Fibroblast of lung (primary cell): ENCODE data around the gene CAVIN1. TPM values are rescaled to one million over a fixed set of nuclear protein-coding genes. Genes with fewer than 3 reads are reported as not detected.
"Not testable (repeated sequence)": the region's sequence is repeated elsewhere in the genome, so short reads cannot be mapped to it uniquely, and the experiment has no call there.

Experiments used
- DNase-seq, 2 donors: peaks; one replicate each; pipeline versions ENCODE4 v3.0.0 to v3.0.0-alpha.2; 2010; ENCODE audit warnings: low read depth in 2 of 2
- H2AFZ ChIP-seq: 2 replicates; pipeline ENCODE4 v1.5.1; 2012; ENCODE audit warnings: low read length, control low read depth, inconsistent platforms
- H3K27ac ChIP-seq: 2 replicates; pipeline ENCODE4 v1.5.1; 2011; ENCODE audit warnings: low read length, control low read depth; ENCODE audit not compliant: insufficient read depth
- H3K27me3 ChIP-seq: 2 replicates; pipeline ENCODE4 v1.5.1; 2011; ENCODE audit warnings: mild to moderate bottlenecking, low read length; ENCODE audit not compliant: control insufficient read depth, insufficient read depth
- H3K36me3 ChIP-seq: 2 replicates; pipeline ENCODE4 v1.5.1; 2011; ENCODE audit warnings: low read length; ENCODE audit not compliant: control insufficient read depth, insufficient read depth
- H3K4me1 ChIP-seq: 2 replicates; pipeline ENCODE4 v1.5.1; 2011; ENCODE audit warnings: low read length; ENCODE audit not compliant: control insufficient read depth, insufficient read depth; ENCODE audit errors: extremely low read depth
- H3K4me2 ChIP-seq: 2 replicates; pipeline ENCODE4 v1.5.1; 2011; ENCODE audit warnings: low read length, control low read depth; ENCODE audit not compliant: insufficient read depth; ENCODE audit errors: extremely low read depth
- H3K4me3 ChIP-seq, 4 experiments: fragments of 200-600 bp in 1 of 4; sonication (generic) in 1 of 4; replicated peaks in 1 of 4; 2 replicates each; pipeline ENCODE4 v1.5.1; 2011 to 2016; ENCODE audit warnings: low read length in 4 of 4, low read depth in 3 of 4, mild to moderate bottlenecking in 3 of 4, control low read depth in 2 of 4, inconsistent platforms in 1 of 4, mixed read lengths in 1 of 4; ENCODE audit not compliant: insufficient read depth in 1 of 4; ENCODE audit errors: control extremely low read depth in 1 of 4
- H3K79me2 ChIP-seq: 2 replicates; pipeline ENCODE4 v1.5.1; 2012; ENCODE audit warnings: mild to moderate bottlenecking, low read length, inconsistent platforms; ENCODE audit not compliant: control insufficient read depth, insufficient read depth
- H3K9ac ChIP-seq: 2 replicates; pipeline ENCODE4 v1.5.1; 2011; ENCODE audit warnings: mild to moderate bottlenecking, low read length, control low read depth; ENCODE audit not compliant: insufficient read depth
- H3K9me3 ChIP-seq: 2 replicates; pipeline ENCODE4 v1.5.1; 2012; ENCODE audit warnings: low read depth, low read length; ENCODE audit not compliant: control insufficient read depth, insufficient read depth
- H4K20me1 ChIP-seq: 2 replicates; pipeline ENCODE4 v1.5.1; 2011; ENCODE audit warnings: low read length; ENCODE audit not compliant: control insufficient read depth, insufficient read depth; ENCODE audit errors: extremely low read depth
- CTCF ChIP-seq, 2 donors: IDR thresholded peaks in 1 of 2; conservative IDR thresholded peaks in 1 of 2; 1 replicate in 1 of 2; 2 replicates in 1 of 2; pipeline ENCODE4 v1.5.1; 2011 to 2012; ENCODE audit warnings: low read length in 2 of 2, control low read depth in 1 of 2, inconsistent platforms in 1 of 2, low read depth in 1 of 2, mild to moderate bottlenecking in 1 of 2
- EZH2 ChIP-seq: IDR thresholded peaks from 2 replicates; pipeline ENCODE4 v1.5.1; 2012; ENCODE audit warnings: low read length, control low read depth, mild to moderate bottlenecking; ENCODE audit errors: missing control alignments
- polyA plus RNA-seq, 2 donors: library from polyadenylated mRNA; depleted of rRNA in 1 of 2; stranded (reverse) in 1 of 2; unstranded in 1 of 2; fragments of >200 nt; gene quantifications; 2 replicates each; pipeline ENCODE4 v1.2.1, GENCODE V29; 2011 to 2012; ENCODE audit warnings: missing spikeins in 1 of 2
- total RNA-seq: library from RNA; depleted of rRNA; stranded (reverse); fragments of >200 nt; gene quantifications from 2 replicates; pipeline ENCODE4 v1.2.1, GENCODE V29; 2014

Gene CAVIN1
- total and polyA plus RNA-seq, 2 donors (not counting 1 experiment from before 2014, with no cell fraction given): 372 to 490 TPM

GRCh38 chr17:42394838-42395237 lies 28.2 kb downstream of the CAVIN1 start:
- no peak overlapping the region for H2AFZ ChIP-seq
- no peak for DNase-seq
- H3K4me1 ChIP-seq: peaks cover under 1% of the 10 kb centered on the region
- no peak overlapping the region for H3K27ac ChIP-seq
- no peaks in the 10 kb centered on the region for H3K79me2 ChIP-seq
- no peak overlapping the region for H3K4me2 ChIP-seq
- H3K9ac ChIP-seq: no peak overlapping the region
- H3K9me3 ChIP-seq: no peaks in the 10 kb centered on the region
- no peak overlapping the region for H3K4me3 ChIP-seq
- no peaks in the 10 kb centered on the region for H4K20me1 ChIP-seq
- TF ChIP-seq EZH2: no peak
- TF ChIP-seq CTCF (conservative IDR thresholded peaks at IDR 0.05 in 1 of 2, IDR thresholded peaks at IDR 0.05 in 1 of 2; ENCODE audit: low read depth in 1 of 2, low read length in 2 of 2): no peak
- no peaks in the 10 kb centered on the region for H3K27me3 ChIP-seq
- no peaks in the 10 kb centered on the region for H3K36me3 ChIP-seq

GRCh38 chr17:42392692-42393415 lies 30.2 kb downstream of the CAVIN1 start:
- Histone ChIP-seq H3K27me3 (no peaks in the 10 kb centered on the region), H3K4me1 (peaks cover 9% of the 10 kb centered on the region), H3K4me2 (no peak overlapping the region), H3K27ac (no peak overlapping the region), H3K4me3 (no peak overlapping the region), H3K36me3 (no peaks in the 10 kb centered on the region), H3K79me2 (peaks cover 2% of the 10 kb centered on the region), H2AFZ (no peak overlapping the region), H3K9me3 (no peaks in the 10 kb centered on the region), H3K9ac (no peak overlapping the region), H4K20me1 (no peaks in the 10 kb centered on the region)
- no peak for DNase-seq
- no peak for TF ChIP-seq CTCF (conservative IDR thresholded peaks at IDR 0.05 in 1 of 2, IDR thresholded peaks at IDR 0.05 in 1 of 2; ENCODE audit: low read depth in 1 of 2, low read length in 2 of 2)
- no peak for TF ChIP-seq EZH2

GRCh38 chr17:42391439-42391838 lies 31.6 kb downstream of the CAVIN1 start:
- H3K4me3 ChIP-seq, DNase-seq, H3K9me3 ChIP-seq, H3K36me3 ChIP-seq, H3K27ac ChIP-seq, H3K9ac ChIP-seq, H3K4me2 ChIP-seq, H2AFZ ChIP-seq, H3K27me3 ChIP-seq, H4K20me1 ChIP-seq: not testable (repeated sequence)
- Histone ChIP-seq H3K4me1 (peaks cover 15% of the 10 kb centered on the region), H3K79me2 (peaks cover 16% of the 10 kb centered on the region)
